Measurements from ENCODE around the gene STARD10.

GRCh38 chr11:72824811-72825505, 31.1 kb upstream of the STARD10 start:
- TF ChIP-seq CTCF (IDR thresholded peaks at IDR 0.05) (no peak), POLR2A (IDR thresholded peaks at IDR 0.05; ENCODE audit: low read depth) (no peak), EP300 (IDR thresholded peaks at IDR 0.05) (no peak)
